NCI-H526 treated with DMSO at 0.1 percent for 48 hours (cell line): ENCODE data around the gene FIG4.
"Not testable (repeated sequence)": the region's sequence is repeated elsewhere in the genome, so short reads cannot be mapped to it uniquely, and the experiment has no call there.

Experiments
- DNase-seq: peaks from one replicate; lab custom pipeline; 2025; lab: John Stamatoyannopoulos, UW

Gene FIG4

DNA sequence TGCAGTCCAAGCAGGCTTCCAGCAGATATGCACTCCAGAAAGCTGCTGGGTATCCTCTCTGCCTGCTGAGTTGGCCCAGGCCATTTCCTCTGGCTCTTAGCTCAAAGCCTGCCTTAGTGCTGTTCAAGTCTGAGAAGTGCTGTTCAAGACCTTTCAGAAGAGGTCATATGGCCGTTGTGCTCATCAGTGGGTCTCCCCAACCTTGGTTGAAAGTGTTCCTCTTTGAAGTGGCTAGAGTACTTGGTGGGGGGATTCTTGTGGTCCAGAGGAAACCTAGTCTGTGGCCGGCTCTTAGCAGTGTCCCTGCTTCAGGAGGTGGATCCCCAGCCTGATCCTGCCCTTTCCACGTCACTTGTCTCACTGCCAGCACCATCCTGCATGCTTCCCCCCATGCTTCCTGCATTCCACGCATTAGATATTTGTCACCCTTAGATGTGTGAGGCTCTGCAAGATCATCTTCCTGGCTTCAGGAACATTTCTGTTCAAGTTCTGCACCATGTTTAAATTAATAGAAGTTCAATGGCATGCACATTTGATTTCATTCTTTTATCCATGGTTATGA lies 105.0 kb downstream of the FIG4 start:
- no peak for DNase-seq

DNA sequence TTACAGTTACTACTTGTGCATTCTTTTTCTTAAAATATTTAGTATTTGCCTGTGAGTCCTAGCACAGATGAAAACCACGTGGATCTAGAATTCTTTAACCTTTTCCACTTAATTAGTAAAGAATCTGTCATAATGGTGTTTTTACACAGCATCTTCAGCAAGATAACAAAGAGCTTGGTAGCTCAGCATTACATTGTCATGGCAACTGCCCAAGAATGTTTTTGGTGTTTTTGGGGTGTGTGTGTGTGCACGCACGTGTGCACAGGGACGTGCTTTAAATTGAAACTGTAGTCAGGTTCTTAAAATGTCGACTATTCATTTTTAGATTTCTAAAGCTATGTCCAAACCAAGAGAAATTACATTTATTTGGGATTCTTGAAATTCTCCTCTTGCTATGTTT lies 108.0 kb downstream of the FIG4 start:
- no peak for DNase-seq

DNA sequence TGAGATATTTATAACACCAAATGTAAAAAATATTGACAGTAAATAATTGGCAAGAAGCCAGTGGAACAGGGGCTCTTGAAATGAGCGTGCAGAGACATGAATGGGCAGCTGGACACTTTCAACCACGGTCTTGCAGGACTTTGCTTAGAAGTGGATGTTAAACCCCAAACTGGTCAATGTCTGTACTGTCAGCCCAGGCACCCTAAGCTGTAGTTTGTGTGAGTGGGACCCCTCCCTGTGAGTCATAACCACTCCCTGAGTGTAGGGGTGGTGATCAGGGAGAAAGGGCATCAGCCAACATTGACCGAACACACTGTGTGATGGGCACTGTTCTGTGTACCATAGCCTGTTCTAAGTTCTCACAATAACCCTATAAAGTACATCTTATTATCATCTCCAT lies 108.6 kb downstream of the FIG4 start:
- DNase-seq = no peak

DNA sequence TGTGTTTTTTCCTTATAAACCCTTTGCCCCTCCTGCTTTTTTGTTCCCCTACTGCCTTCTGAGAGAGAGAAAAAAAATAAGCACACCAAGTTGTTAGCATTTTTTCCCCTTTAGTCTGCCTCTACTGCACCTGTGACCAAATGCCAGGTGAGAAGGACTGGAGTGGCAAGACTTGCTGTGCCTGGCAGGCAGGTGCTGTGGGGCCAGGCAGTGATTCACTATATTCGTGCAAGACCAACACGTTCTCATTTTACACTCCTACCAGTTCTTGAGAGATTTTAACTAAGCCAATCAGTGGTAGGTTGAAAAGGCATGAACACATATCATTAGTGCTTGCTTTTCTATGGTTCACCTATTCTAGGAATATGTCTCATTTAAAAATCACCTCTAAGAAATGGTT lies 109.7 kb downstream of the FIG4 start:
- DNase-seq = no peak

DNA sequence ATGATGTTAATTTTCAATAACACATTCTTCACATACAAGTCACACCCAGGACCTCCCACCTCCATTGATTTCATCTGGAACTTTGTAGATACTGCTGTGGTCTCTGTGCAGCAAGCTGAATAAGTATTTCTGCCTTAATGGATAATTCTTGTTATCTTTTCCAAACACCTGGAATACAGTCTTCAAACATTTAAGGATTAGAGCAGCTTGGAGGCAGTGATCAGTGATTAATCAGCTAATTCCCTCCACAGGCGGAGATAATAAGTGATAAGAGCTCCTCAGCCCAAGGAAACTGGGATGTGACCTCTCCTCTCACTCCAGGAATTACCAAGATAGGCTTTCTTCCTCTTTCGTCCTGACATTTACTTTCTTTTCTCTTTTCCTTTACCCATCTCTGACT lies 110.7 kb downstream of the FIG4 start:
- DNase-seq = no peak

DNA sequence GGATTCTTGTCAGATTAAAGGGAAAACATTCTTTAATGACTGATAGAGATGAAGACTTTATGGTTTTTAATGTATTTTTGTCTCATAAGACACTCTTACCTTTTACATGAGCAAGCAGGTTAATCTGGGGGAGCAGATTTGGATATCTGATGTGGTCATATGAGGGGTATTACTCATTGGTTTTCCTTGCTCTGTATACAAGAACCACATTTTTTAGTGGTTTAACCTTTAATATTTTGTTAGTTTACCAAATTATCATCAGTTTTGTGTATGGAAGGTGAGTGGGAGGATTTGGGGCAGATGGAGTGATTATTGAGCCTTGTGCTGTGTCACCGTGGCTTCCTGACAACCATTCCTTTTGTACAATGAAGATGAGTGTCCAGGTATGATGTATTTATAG lies 112.9 kb downstream of the FIG4 start:
- DNase-seq = no peak

DNA sequence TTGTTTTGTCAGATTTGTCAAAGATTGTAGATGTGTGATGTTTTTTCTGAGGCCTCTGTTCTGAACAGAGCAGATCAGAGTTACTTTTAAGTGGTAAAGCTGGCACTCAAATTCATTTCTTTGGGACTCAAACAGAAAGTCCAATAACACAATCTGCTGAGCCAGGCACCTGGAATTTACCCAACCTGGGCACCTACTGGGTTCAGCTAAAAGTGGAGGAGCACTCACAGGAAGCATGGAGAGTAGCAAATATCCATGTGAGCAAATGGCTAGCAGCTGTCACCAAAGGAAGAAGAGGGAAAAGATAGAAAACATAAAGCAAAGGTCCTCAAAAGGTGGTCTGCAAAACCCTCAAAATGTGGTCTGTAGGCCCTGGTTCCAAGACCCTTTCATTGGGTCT lies 116.8 kb downstream of the FIG4 start:
- no peak for DNase-seq

DNA sequence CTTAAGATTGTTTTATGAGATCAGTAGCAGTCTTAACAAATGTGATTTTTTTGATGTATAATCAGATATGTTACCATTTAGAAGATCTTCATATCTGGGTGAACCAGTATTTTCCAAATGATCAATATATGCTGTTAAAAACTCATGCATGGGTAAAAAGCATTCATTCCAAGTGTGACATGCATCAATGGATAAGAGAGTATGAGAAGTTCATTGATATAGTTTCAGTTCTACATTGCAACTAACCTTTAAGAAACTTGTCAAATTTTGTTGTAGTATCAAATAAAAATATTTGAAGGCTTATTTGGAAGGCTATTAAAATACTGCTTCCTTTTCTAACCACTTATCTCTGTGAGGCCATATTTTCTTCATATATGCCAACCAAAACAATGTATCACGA lies 117.7 kb downstream of the FIG4 start:
- no peak for DNase-seq

DNA sequence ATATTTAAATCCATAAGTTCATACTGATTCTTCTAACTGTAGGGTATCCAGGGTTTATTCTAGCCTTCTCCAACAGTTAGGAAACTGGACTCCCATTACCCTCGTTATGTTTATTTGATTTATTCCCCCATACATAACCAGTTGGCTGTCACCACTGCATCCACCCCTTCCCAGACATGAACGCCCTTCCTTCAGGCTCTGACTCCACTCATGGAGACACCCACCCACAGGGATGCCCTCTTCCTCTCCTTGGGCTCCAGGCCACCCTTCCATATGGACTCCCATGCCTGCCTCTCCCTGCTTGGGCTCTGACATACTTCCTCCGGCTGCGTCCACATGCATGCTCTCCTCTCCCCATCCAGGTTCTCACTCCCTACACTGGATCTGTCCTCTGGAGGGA lies 124.0 kb downstream of the FIG4 start:
- no peak for DNase-seq

DNA sequence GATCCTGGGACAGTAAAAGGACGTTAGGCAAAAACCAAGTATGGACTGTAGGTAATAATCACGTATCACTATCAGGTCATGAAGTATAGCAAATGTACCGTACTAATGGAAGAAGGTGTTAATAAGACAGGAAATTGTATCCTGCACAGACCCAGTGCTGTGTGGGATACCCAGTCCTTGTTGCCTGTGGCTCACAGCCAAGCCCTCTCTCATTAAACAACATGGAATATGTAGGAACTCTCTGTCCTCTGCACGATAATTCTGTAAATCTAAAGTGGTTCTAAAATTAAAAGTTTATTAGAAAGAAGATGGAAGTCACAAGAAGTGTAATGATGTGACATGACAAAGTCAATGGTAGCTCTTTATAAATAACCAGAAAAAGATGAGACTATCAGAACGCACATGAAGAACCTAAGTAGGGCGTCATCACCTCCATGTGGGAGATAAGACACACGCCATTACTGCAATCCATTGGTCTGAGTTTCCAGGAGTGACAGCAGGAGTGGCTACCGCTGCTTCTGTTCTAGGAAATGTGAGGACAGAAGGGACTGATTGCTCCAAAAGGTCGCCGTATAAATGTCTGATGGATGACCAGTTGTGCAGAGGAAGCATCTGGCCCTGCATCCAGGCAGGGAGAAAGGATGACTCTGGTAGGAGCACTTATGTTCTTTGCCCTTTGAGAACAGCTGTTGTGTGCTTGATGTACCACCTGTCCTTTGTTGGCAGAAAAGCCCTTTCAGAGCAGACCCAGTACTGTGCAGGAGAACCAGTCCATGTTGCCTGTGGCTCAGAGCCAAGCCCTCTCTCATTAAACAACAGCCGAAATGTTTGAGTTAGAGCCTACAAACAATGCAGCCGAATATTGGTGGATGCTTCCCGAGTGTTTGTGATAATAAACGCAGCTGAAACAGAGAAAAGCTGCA lies 125.6 kb downstream of the FIG4 start:
- no peak for DNase-seq

DNA sequence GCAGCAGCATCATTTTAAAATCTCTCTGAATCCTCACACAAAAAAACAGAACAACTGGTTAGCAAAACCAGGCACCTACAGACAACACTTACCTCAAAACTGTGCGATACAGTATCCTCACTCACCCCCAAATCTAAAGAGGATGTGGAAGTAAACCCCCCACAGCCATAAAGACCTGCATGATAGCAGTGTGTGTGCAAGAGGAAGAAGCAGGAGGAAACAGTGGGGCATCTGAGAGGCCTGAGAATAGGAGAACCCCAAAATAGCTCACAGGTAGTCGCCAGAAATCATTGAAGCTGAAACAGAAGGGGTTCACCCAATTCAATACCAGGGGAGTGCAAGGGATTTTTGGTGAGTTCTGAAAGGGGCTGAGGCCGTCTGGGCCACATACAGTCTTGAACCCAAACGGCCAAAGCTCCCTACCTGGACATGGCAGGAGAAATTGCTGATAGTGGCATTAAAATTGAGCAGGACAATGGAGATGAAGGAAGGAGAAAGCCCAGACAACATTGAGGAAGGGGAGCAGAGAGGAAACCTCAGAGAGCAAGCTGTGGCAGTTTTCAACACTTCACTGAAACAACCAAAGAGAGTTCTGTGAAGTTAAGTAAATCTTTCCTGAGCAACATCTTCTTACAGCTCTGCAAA lies 129.7 kb downstream of the FIG4 start:
- DNase-seq = no peak

DNA sequence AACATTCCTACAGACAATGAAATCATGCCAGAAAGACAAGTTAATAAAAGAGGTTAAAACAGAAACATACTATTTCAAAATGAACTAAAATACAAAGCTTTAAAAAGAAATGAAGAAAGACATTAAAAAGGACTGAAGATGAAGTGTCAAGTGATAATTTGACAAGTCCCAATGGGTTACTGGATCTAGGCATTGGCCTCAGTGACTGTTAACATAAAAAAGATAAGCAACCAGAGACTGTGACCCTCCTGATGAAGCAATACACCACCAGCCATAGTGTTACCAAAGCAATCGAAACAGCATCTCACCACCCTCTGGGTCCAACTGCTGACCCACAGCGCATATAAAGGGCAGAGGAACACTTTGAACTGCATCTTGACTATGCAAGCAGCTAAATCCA lies 130.3 kb downstream of the FIG4 start:
- no peak for DNase-seq

DNA sequence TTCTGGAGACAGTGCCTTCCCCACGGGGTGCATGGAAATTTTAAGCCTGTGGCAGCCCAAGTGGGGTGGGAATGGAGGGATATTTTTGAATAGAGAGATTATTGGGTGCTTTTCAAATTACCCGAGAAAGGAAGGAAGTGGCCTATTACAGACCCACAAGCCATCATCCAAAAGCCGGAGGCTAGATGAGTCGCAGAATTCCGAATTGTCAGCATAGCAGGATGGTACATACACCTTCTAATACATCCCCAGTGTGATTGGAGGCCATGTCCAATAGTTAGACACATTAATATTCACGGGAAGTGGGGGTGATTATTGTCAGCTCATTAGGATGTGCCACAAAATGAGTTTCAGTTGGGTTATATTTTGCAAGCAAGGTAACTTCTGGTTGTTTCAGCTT lies 133.0 kb downstream of the FIG4 start:
- no peak for DNase-seq

DNA sequence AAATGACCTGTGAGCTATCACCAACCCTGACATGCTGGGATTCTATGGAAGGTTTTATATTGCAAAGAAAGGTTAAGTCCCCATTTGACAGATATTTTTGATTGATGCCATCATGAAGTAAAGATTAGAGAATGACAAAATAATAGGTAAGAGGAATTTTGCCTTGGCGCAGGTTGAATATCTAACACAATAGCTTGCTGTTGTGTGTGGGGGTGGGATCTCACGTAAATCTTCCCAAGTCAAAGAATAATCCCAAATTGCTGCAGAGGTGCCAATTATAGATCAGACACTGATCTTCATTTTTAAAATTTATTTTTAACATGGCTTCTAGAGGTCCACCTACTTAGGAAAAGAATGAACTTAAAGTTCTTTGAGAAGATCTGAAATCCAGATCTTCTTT lies 135.5 kb downstream of the FIG4 start:
- no peak for DNase-seq

DNA sequence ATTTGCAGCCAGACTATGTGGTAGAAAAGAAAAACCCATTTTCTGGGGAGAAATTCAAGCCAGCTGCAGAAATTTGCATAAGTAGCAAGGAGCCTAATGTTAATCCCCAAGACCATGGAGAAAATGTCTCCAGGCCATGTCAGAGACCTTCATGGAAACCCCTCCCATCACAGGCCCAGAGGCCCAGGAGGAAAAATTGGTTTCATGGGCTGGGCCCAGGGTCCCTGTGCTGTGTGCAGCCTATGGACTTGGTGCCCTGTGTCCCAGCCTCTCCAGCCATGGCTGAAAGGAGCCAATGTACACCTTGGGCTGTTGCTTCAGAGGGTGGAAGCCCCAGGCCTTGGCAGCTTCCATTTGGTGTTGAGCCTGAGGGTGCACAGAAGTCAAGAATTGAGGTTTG lies 140.3 kb downstream of the FIG4 start:
- DNase-seq = not testable (repeated sequence)

DNA sequence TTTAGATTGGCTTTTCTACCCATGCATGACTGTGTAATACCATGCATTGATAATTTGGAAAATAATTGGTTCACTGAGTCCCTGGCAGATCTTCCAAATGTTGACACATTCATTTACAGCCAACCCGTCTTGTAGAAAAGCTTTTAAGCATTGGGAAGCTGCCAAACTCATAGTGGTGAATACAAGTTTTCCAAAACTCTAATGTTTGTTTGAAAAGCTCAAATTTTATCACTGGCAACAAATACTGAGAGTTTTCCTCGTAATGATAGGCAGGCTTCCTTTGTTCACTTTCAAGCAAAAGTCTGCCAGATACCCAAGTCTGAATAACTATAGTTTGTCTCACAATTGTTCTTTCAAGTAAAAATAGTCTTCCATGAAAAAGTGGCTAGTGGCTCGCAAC lies 143.0 kb downstream of the FIG4 start:
- no peak for DNase-seq

DNA sequence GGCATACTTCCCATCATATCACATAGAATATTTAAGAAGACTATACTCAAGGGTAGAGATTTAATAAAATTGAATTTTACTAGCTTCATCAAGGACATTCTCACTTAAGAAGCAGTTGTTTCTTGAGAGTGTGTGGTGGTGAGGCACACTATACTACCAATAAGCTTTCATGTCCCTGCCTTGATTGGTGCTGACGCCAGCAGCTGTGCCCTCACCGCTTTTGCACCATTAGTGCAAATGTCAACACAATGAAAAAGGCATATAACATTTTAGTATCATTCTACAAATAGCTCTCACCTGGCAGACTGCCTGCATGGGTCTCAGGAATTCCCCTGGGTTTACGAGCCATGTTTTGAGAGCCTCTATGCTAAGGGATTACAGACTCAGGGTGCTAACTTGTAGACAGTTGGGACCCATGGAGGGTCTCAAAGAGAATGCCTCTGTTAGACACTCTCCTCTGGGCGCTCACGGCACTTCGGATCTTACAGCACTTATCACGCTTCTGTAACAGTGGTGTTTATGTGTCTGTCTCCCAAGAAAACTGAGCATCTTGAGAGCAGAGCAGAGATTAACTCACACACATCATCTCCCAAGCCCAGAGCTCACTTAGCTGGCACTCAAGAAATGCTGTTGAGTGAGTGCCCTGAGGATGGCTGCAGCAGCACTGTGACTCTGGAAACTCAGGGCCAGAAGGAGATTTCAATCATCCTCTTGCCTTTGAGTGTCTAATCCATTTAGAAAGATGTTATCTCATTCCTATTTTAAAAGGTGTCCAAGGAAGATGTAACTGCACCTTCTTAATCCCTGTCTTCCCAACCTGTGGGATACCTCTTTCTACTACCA lies 143.7 kb downstream of the FIG4 start:
- no peak for DNase-seq

DNA sequence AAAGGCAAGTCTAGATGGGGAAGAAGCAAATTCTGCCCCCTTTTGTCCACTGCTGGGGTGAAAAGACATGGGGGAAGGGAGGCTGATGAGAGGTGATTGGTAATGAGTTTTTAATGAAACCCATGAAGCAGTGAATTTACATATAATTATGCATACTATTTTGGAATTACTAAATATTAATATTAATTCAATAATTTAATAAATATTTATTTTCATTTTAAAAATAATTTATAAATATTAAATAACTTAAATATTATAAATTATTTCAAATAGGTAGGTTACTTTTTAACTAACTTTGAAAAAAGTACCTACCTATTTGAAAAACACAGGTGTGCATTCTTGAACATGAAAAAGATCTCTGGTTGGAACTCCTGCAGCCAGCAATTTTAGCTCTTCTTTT lies 148.9 kb downstream of the FIG4 start:
- DNase-seq = no peak

DNA sequence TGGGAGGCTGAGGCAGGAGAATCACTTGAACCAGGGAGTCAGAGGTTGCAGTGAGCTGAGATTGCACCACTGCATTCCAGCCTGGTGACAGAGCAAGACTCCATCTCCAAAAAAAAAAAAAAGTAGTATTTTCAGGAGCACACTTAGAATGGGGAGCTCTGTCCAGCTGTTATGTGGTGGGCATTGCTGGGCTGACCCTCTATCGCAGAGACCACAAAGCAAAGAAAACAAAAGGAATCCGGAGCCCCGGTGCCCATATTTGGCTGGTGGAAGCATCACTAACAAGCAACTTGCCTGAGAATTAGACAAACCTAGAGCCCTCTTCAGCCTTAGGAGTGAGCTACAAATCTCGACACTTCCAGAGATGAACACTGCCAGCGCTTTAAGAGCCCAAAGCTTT lies 149.7 kb downstream of the FIG4 start:
- no peak for DNase-seq

DNA sequence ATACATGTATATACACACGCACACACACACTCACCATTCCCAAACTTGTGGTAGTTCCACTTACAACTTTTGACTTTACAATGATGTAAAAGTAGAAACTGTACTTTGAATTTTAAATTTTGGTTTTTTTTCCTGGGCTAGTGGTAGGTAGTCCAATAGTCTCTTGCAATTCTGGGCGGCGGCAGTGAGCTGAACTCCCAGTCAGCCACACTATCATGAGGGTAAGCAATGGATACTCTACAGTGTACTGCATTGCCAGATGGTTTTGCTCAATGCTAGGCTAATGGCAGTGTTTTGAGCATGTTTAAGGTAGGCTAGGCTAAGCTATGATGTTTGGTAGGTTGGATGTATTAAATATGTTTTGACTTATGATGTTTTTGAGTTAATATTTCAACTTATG lies 150.8 kb downstream of the FIG4 start:
- no peak for DNase-seq

DNA sequence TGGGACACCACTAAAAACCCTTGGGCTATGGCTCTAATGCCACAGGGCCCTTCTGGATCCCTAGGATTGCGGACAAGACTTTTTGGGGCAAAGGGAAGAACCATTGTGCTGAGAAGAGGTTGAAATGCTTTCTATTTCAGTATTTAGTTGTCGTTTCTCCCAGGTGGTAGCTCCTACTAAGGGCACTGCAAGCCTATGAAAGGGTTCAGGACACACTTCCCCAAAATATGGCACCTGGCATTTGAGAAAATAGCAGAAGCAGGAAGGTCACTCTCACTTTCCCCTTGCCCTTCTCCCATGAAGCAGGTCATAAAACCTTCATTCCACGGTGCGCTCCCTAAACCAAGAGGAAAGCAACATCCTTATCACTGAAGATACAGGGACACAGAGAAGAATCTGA lies 161.6 kb downstream of the FIG4 start:
- no peak for DNase-seq

DNA sequence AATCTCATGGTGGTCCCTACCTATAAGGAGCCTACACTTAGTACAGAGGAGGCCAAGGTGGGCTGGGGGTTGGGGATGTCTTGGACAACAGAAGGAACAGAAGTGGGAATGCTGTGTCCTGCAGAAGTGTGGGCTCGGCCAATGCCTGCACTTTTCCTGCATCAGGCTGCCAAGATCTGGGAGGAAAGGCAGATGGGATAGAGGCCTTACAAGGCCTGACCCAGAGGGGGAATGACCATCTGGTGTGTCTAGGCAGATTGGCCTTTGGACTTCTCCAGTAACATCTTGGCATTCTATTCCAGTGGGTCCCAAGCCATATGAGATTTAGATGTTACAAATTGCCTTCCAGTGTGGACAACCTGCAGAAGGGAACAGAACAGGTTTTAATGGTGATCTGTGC lies 162.3 kb downstream of the FIG4 start:
- DNase-seq = no peak

DNA sequence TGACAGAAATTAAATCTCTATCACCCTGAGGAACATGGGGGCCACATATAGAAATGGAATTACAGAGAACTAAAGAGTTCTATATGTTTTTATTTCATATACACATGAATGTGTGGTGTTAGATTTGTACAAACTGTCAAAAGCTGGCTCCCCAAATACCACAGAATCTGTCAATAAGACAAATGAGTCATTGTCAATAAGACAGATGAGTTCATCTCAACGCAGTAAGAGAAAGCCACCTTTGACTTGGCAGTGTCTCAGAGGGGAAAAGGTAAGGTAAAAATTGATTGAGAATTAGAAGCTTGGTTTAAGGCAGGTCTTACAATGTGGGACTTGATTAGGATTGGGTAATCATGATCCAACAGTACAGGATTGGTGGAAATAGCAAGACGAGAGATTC lies 162.9 kb downstream of the FIG4 start:
- no peak for DNase-seq
